Bronchial epithelial cell (primary cell): ENCODE data around the gene ZNF660. TPM values are rescaled to one million over a fixed set of nuclear protein-coding genes. Genes with fewer than 3 reads are reported as not detected.
"Not testable (repeated sequence)": the region's sequence is repeated elsewhere in the genome, so short reads cannot be mapped to it uniquely, and the experiment has no call there.

ENCODE experiments used
- DNase-seq: peaks from one replicate; pipeline ENCODE4 v3.0.0-alpha.2; 2010; ENCODE audit warnings: low read depth
- FAIRE-seq: peaks from 2 replicates; lab custom pipeline; 2011; peaks lifted over from hg19 to GRCh38; lab: Jason Lieb, UNC
- H3K27me3 ChIP-seq: 2 replicates; pipeline ENCODE4 v1.5.1; 2011; ENCODE audit warnings: low read length; ENCODE audit not compliant: control insufficient read depth, insufficient read depth
- H3K36me3 ChIP-seq: 2 replicates; pipeline ENCODE4 v1.5.1; 2011; ENCODE audit warnings: low read length; ENCODE audit not compliant: control insufficient read depth, insufficient read depth
- H3K4me3 ChIP-seq: 2 replicates; pipeline ENCODE4 v1.5.1; 2011; ENCODE audit warnings: mild to moderate bottlenecking, low read depth, low read length, control low read depth
- CTCF ChIP-seq: IDR thresholded peaks from 2 replicates; pipeline ENCODE4 v1.5.1; 2011; ENCODE audit warnings: mild to moderate bottlenecking, moderate library complexity, low read length, control low read depth, inconsistent platforms; ENCODE audit not compliant: insufficient read depth, severe bottlenecking
- total RNA-seq: library from RNA; depleted of rRNA; stranded (reverse); fragments of >200 nt; gene quantifications from 2 replicates; pipeline ENCODE4 v1.2.1, GENCODE V29; 2014

ZNF660 gene
- total RNA-seq, 1 donor from 2014 or later = 0.26 TPM

- Histone ChIP-seq H3K27me3 (no peaks in the 10 kb centered on the region), H3K36me3 (peaks cover 2% of the 10 kb centered on the region), H3K4me3 (no peak overlapping the region)
- FAIRE-seq = no peak
- TF ChIP-seq CTCF = no peak
- DNase-seq = no peak
Observed at GRCh38 chr3:44557074-44557473, 27.7 kb upstream of the ZNF660 start.

GRCh38 chr3:44561076-44561475 is 23.7 kb upstream of the ZNF660 start:
- no peak for TF ChIP-seq CTCF
- Histone ChIP-seq H3K27me3 (no peaks in the 10 kb centered on the region), H3K4me3 (no peak overlapping the region), H3K36me3 (peaks cover 2% of the 10 kb centered on the region)
- FAIRE-seq (no peak), DNase-seq (no peak)

GRCh38 chr3:44562147-44562546 is 22.6 kb upstream of the ZNF660 start:
- no peak for FAIRE-seq
- no peak for DNase-seq
- Histone ChIP-seq H3K27me3 (no peaks in the 10 kb centered on the region), H3K36me3 (peaks cover 2% of the 10 kb centered on the region), H3K4me3 (no peak overlapping the region)
- TF ChIP-seq CTCF = no peak

- DNase-seq = peak; percentile 46
- FAIRE-seq = no peak
- Histone ChIP-seq H3K27me3 (no peaks in the 10 kb centered on the region), H3K36me3 (peaks cover 5% of the 10 kb centered on the region), H3K4me3 (no peak overlapping the region)
- no peak for TF ChIP-seq CTCF
Observed at GRCh38 chr3:44568561-44568960, 16.2 kb upstream of the ZNF660 start.

- Histone ChIP-seq H3K27me3 (no peaks in the 10 kb centered on the region), H3K36me3 (peaks cover 5% of the 10 kb centered on the region), H3K4me3 (no peak overlapping the region)
- FAIRE-seq = no peak
- no peak for DNase-seq
- no peak for TF ChIP-seq CTCF
Observed at GRCh38 chr3:44571024-44571423, 13.7 kb upstream of the ZNF660 start.

DNA sequence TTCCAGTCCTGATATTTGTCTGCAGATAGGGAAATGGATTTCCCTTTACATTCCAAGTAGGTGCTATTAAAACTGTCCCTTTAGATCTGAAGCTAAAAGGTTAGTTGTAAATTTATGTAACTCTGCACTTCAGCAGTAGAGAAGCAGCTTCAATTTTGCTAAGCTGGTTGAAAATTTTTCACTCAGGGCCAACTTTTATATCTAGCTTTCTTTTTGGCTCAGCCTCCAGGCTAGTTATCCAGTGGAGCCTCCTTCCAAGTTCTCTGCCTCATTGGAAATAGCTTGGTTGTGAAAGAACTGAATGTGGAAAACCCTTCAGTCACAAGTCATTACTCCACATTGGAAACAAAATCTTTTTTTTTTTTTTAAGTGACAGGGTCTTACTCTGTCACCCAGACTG is 8.2 kb upstream of the ZNF660 start:
- DNase-seq (no peak), FAIRE-seq (peak; percentile 28)
- TF ChIP-seq CTCF = no peak
- Histone ChIP-seq H3K27me3 (no peaks in the 10 kb centered on the region), H3K36me3 (no peaks in the 10 kb centered on the region), H3K4me3 (no peak overlapping the region)

- not testable (repeated sequence) for H3K36me3 ChIP-seq
- FAIRE-seq = peak; percentile 62
Observed at GRCh38 chr3:44577354-44577952, 7.3 kb upstream of the ZNF660 start.

GRCh38 chr3:44578316-44578715 is 6.4 kb upstream of the ZNF660 start:
- H3K27me3 ChIP-seq, H3K36me3 ChIP-seq, FAIRE-seq, H3K4me3 ChIP-seq, DNase-seq: not testable (repeated sequence)

More at GRCh38 chr3:44577354-44577952, 7.3 kb upstream of the ZNF660 start:
- not testable (repeated sequence) for H3K4me3 ChIP-seq, DNase-seq, H3K27me3 ChIP-seq
